ENCODE results near the gene LRIT2. TPM values are rescaled to one million over a fixed set of nuclear protein-coding genes. Genes with fewer than 3 reads are reported as not detected.

LRIT2 gene
- total RNA-seq, 1 donor from 2014 or later, result not detected

DNA sequence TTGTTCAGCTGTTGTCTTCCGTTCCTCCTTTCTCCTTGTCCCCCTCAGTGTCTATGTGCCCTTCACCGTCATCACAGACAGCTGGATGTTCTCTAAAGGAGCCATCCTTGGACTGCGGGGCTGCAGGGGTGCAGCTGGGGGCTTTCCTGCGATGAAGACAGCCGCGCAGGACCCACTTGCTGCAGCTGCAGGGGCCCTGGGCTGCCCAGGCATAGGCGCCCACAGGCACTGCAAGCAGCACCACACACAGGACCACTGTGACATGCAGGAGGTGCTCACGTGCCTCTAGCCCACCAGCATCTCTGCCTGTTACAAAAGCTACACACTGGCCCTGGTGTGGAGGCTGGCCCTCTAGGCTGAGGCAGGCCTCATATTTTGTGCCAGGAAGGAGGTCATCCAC lies 3.4 kb downstream of the LRIT2 start:
- TF ChIP-seq, protein P1, sequence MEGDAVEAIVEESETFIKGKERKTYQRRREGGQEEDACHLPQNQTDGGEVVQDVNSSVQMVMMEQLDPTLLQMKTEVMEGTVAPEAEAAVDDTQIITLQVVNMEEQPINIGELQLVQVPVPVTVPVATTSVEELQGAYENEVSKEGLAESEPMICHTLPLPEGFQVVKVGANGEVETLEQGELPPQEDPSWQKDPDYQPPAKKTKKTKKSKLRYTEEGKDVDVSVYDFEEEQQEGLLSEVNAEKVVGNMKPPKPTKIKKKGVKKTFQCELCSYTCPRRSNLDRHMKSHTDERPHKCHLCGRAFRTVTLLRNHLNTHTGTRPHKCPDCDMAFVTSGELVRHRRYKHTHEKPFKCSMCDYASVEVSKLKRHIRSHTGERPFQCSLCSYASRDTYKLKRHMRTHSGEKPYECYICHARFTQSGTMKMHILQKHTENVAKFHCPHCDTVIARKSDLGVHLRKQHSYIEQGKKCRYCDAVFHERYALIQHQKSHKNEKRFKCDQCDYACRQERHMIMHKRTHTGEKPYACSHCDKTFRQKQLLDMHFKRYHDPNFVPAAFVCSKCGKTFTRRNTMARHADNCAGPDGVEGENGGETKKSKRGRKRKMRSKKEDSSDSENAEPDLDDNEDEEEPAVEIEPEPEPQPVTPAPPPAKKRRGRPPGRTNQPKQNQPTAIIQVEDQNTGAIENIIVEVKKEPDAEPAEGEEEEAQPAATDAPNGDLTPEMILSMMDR (IDR thresholded peaks at IDR 0.05; ENCODE audit: unreplicated experiment), result no peak
- Mint-ChIP-seq H3K36me3 (no peaks in the 10 kb centered on the region), H3K27me3 (ENCODE audit: low read depth) (peaks cover 29% of the 10 kb centered on the region), H3K4me1 (no peaks in the 10 kb centered on the region), H3K27ac (no peak overlapping the region), H3K4me3 (no peak overlapping the region), H3K9me3 (no peaks in the 10 kb centered on the region)
- DNase-seq (ENCODE audit: low spot score in 2 of 2, unreplicated experiment in 2 of 2), result no peak

DNA sequence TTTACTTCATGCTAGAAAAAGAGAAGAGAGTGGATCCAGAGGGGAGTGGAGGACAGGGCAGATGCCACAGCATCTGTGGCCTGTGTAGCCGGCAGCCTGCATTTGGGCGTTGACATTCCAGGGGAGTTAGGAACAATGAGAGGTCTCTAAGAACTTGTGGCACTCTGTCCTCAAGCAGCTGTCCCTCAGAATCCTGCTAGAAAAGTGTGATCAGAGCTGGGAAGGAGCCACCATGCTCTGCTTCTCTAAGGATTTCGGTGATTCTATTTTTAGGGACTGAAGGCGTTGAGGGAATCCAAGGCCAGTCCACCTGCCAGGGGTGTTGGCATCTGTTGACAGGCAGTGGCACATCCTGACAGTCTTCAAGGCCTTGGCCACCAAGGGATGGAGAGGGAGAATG lies 7.6 kb downstream of the LRIT2 start:
- no peaks in the 10 kb centered on the region for H3K36me3 Mint-ChIP-seq
- no peaks in the 10 kb centered on the region for H3K4me1 Mint-ChIP-seq
- H3K9me3 Mint-ChIP-seq, result no peaks in the 10 kb centered on the region
- H3K4me3 Mint-ChIP-seq, result no peak overlapping the region
- no peak overlapping the region for H3K27ac Mint-ChIP-seq
- TF ChIP-seq, protein P1 (IDR thresholded peaks at IDR 0.05; ENCODE audit: unreplicated experiment), result no peak
- DNase-seq (ENCODE audit: low spot score in 2 of 2, unreplicated experiment in 2 of 2), result no peak
- peaks cover 38% of the 10 kb centered on the region for H3K27me3 Mint-ChIP-seq (ENCODE audit: low read depth)

DNA sequence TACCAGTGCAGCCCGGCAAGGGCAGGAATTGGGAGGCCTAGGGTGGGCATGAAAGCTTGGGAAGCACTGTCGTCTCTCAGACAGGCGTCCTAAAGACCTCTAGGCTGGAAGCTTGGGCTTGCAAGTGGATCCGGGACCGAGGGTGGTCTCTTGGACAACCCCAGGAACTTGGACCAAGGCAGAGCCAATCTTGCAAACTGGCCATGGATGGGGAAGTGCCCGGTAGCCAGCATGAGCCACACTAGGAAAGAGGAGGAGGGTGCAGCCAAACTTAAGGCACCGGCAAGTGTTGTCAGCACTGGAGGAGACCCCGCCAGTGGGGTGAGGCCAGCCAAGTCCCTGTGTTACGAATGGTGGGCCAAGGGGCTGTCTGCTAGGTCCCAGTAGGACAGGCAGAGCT lies 8.5 kb downstream of the LRIT2 start:
- no peak for DNase-seq (ENCODE audit: low spot score in 2 of 2, unreplicated experiment in 2 of 2)
- TF ChIP-seq, protein P1 (IDR thresholded peaks at IDR 0.05; ENCODE audit: unreplicated experiment), result no peak
- H3K27ac Mint-ChIP-seq, result no peak overlapping the region
- no peaks in the 10 kb centered on the region for H3K9me3 Mint-ChIP-seq
- H3K4me3 Mint-ChIP-seq, result no peak overlapping the region
- H3K4me1 Mint-ChIP-seq, result no peaks in the 10 kb centered on the region
- peaks cover 44% of the 10 kb centered on the region for H3K27me3 Mint-ChIP-seq (ENCODE audit: low read depth)
- H3K36me3 Mint-ChIP-seq, result no peaks in the 10 kb centered on the region

DNA sequence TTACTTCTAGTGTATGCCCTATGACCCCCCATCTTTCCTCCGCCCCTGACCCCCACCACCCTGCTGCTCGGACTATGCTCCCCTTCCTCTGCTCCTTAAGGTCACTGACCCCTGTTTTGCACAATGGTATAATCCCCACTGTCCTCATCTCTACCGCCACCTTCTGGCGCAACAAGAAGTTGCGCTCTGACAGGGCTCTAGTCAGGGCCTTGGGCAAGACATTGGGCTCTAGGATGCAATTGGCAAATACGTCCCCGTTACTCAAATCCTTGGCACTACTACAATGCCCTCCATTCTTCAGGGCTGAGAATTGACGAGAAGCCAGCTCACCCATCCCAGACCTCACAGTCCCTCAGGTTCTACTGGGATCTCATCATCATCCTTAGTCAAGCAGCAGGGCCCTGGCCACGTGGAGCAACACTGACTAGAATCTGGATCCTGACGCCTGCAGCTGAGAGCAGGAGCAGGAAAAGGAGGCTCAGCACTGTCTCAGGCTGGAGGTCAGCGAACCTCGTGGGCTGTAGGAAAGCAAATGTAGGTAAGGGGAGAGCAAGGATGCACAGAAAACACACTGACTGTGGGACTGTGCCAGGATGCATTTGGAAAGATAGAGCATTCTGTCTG lies 10.6 kb downstream of the LRIT2 start:
- Mint-ChIP-seq H3K4me1 (no peaks in the 10 kb centered on the region), H3K36me3 (no peaks in the 10 kb centered on the region), H3K27ac (no peak overlapping the region), H3K27me3 (ENCODE audit: low read depth) (peaks cover 42% of the 10 kb centered on the region), H3K4me3 (no peak overlapping the region), H3K9me3 (no peaks in the 10 kb centered on the region)
- TF ChIP-seq, protein P1 (IDR thresholded peaks at IDR 0.05; ENCODE audit: unreplicated experiment), result peak; percentile 29
- no peak for DNase-seq (ENCODE audit: low spot score in 2 of 2, unreplicated experiment in 2 of 2)

DNA sequence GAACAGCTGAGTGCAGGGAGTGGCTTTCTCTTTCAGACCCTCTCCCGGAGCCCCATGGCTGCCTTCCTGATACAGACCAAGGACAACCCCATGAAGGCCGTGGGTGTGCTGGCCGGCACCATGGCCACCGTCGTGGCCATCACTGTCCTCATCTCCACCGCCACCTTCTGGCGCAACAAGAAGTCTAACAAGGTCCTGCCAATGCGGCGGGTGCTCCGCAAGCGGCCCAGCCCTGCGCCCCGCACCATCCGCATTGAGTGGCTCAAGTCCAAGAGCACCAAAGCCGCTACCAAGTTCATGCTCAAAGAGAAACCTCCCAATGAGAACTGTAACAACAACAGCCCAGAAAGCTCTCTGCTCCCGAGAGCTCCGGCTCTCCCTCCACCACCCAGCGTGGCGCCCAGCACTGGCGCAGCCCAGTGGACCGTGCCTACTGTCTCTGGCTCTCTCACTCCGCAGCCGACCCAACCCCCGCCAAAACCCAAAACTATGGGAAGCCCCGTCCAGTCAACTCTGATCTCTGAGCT lies 11.2 kb downstream of the LRIT2 start:
- Mint-ChIP-seq H3K9me3 (no peaks in the 10 kb centered on the region), H3K4me1 (no peaks in the 10 kb centered on the region), H3K4me3 (no peak overlapping the region), H3K36me3 (no peaks in the 10 kb centered on the region), H3K27ac (no peak overlapping the region), H3K27me3 (ENCODE audit: low read depth) (peaks cover 37% of the 10 kb centered on the region)
- TF ChIP-seq, protein P1 (IDR thresholded peaks at IDR 0.05; ENCODE audit: unreplicated experiment), result no peak
- DNase-seq (ENCODE audit: low spot score in 2 of 2, unreplicated experiment in 2 of 2), result no peak
